ENCODE results near the gene MAN1C1. TPM values are rescaled to one million over a fixed set of nuclear protein-coding genes. Genes with fewer than 3 reads are reported as not detected.

Gene MAN1C1
- polyA plus RNA-seq, 1 of the 3 experiments (the other 2 are of a cell fraction) = 0.20 TPM

DNA sequence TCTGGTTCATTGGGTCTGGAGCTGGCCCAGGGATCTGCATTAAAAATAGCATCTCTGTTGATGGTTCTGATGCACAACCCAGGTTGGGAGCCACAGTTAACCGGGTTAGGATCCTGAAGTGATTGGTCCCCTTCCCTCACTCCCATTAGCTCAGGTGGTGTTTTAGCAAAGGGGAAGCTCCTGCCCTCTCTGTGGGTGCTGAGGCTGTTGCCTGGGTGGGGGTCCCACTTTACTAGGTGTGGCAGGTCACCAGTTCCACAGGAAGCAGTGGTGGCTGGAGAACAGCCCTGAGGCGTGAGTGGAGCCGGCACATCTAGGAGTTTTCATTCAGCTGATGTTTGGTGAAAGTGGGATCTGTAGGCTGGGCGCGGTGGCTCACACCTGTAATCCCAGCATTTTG is 86.5 kb downstream of the MAN1C1 start:
- TF ChIP-seq EP300 (IDR thresholded peaks at IDR 0.05; ENCODE audit: borderline replicate concordance in 1 of 2, low read depth in 1 of 2, low read length in 1 of 2) = no peak
- TF ChIP-seq, protein P1, sequence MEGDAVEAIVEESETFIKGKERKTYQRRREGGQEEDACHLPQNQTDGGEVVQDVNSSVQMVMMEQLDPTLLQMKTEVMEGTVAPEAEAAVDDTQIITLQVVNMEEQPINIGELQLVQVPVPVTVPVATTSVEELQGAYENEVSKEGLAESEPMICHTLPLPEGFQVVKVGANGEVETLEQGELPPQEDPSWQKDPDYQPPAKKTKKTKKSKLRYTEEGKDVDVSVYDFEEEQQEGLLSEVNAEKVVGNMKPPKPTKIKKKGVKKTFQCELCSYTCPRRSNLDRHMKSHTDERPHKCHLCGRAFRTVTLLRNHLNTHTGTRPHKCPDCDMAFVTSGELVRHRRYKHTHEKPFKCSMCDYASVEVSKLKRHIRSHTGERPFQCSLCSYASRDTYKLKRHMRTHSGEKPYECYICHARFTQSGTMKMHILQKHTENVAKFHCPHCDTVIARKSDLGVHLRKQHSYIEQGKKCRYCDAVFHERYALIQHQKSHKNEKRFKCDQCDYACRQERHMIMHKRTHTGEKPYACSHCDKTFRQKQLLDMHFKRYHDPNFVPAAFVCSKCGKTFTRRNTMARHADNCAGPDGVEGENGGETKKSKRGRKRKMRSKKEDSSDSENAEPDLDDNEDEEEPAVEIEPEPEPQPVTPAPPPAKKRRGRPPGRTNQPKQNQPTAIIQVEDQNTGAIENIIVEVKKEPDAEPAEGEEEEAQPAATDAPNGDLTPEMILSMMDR (IDR thresholded peaks at IDR 0.05) = no peak
- TF ChIP-seq, protein P2, sequence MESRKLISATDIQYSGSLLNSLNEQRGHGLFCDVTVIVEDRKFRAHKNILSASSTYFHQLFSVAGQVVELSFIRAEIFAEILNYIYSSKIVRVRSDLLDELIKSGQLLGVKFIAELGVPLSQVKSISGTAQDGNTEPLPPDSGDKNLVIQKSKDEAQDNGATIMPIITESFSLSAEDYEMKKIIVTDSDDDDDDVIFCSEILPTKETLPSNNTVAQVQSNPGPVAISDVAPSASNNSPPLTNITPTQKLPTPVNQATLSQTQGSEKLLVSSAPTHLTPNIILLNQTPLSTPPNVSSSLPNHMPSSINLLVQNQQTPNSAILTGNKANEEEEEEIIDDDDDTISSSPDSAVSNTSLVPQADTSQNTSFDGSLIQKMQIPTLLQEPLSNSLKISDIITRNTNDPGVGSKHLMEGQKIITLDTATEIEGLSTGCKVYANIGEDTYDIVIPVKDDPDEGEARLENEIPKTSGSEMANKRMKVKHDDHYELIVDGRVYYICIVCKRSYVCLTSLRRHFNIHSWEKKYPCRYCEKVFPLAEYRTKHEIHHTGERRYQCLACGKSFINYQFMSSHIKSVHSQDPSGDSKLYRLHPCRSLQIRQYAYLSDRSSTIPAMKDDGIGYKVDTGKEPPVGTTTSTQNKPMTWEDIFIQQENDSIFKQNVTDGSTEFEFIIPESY (IDR thresholded peaks at IDR 0.05; ENCODE audit: borderline replicate concordance, low read depth) = no peak
- no peak for TF ChIP-seq NFIC (IDR thresholded peaks at IDR 0.05; ENCODE audit: borderline replicate concordance)
- TF ChIP-seq FOXM1 (IDR thresholded peaks at IDR 0.05; ENCODE audit: low read depth) = no peak
- TF ChIP-seq, protein P3, sequence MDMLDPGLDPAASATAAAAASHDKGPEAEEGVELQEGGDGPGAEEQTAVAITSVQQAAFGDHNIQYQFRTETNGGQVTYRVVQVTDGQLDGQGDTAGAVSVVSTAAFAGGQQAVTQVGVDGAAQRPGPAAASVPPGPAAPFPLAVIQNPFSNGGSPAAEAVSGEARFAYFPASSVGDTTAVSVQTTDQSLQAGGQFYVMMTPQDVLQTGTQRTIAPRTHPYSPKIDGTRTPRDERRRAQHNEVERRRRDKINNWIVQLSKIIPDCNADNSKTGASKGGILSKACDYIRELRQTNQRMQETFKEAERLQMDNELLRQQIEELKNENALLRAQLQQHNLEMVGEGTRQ (IDR thresholded peaks at IDR 0.05; ENCODE audit: borderline replicate concordance, low read depth, low read length) = no peak
- TF ChIP-seq CHD2 (IDR thresholded peaks at IDR 0.05; ENCODE audit: low read length, partially characterized antibody) = no peak
- no peak for TF ChIP-seq GATA2 (CRISPR knock-in tag; IDR thresholded peaks at IDR 0.05)
- TF ChIP-seq, protein P4, sequence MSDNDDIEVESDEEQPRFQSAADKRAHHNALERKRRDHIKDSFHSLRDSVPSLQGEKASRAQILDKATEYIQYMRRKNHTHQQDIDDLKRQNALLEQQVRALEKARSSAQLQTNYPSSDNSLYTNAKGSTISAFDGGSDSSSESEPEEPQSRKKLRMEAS (IDR thresholded peaks at IDR 0.05; ENCODE audit: low read depth) = no peak
- TF ChIP-seq JUND (IDR thresholded peaks at IDR 0.05) = no peak
- no peak for TF ChIP-seq YY1 (IDR thresholded peaks at IDR 0.05; ENCODE audit: low read depth)
- TF ChIP-seq FOSL2 (IDR thresholded peaks at IDR 0.05; ENCODE audit: borderline replicate concordance, low read depth) = no peak
- H3K4me1 ChIP-seq (ENCODE audit: control insufficient read depth in 1 of 2, insufficient read depth in 2 of 2, low read depth in 1 of 2, low read length in 1 of 2) = peaks cover 8 to 69% of the 10 kb centered on the region in 2 experiments
- no peaks in the 10 kb centered on the region for H3K27me3 ChIP-seq (ENCODE audit: insufficient read depth)
- no peaks in the 10 kb centered on the region for H3K9me3 ChIP-seq
- no peaks in the 10 kb centered on the region for H3F3A ChIP-seq (replicated peaks; ENCODE audit: insufficient read depth)
- 100% methylated on average over 4 of the region's 5 CpGs for WGBS (ENCODE audit: low lambda C conversion rate)
- H3K27ac ChIP-seq (ENCODE audit: low read depth in 2 of 2, low read length in 1 of 2) = no peak overlapping the region; a peak in 1 of 4 replicates
- no peaks in the 10 kb centered on the region for H3K9me2 ChIP-seq
- H3K36me3 ChIP-seq (replicated peaks in 1 of 2; ENCODE audit: control insufficient read depth in 1 of 2, insufficient read depth in 2 of 2, low read length in 1 of 2) = no peaks in the 10 kb centered on the region
- H2AFZ ChIP-seq (ENCODE audit: low read depth) = no peak overlapping the region
- CTCF ChIA-PET = interaction anchor here (0.8 to 2.5 kb wide), 5 partner anchors 11 to 108 kb away, joined by 3 to 7 read pairs (median 3); no protein-coding TSS in a partner anchor
- H3K4me3 ChIP-seq (ENCODE audit: low read depth in 2 of 2, low read length in 1 of 2) = no peak overlapping the region
- no peaks in the 10 kb centered on the region for H4K20me1 ChIP-seq (ENCODE audit: insufficient read depth)
- DNase-seq = no peak
- no peak overlapping the region for H3K4me2 ChIP-seq
- no peak overlapping the region for H3K9ac ChIP-seq
- POLR2A ChIA-PET = no interaction called here
- no peaks in the 10 kb centered on the region for H3K79me2 ChIP-seq (ENCODE audit: insufficient read depth)
